HepG2 (cell line): ENCODE results near the gene TM9SF4. TPM values are rescaled to one million over a fixed set of nuclear protein-coding genes. Genes with fewer than 3 reads are reported as not detected.
A peak's percentile ranks its signal among the peaks of the same experiment; 100 is the strongest.

Experiments used
- FOSL2 ChIP-seq: sonication (generic); formaldehyde crosslinking; IDR thresholded peaks from 2 replicates; pipeline ENCODE4 v1.4.0; 2020; ENCODE audit warnings: missing genetic modification reagents
- MBNL3 ChIP-seq: fragments of 250-450 bp; sonication (Bioruptor Pico); conservative IDR thresholded peaks from 2 replicates; pipeline ENCODE4 v1.8.0; 2022; ENCODE audit warnings: mild to moderate bottlenecking, inconsistent platforms
- NBN ChIP-seq: fragments of 450-650 bp; conservative IDR thresholded peaks from 2 replicates; pipeline ENCODE4 v1.6.1; 2017
- NONO ChIP-seq, 2 experiments: fragments of 450-650 bp in 1 of 2; sonication (generic) in 1 of 2; formaldehyde crosslinking in 1 of 2; IDR thresholded peaks in 1 of 2; conservative IDR thresholded peaks in 1 of 2; 2 replicates each; pipeline versions ENCODE4 v1.6.1 to v1.8.0; 2017 to 2022; ENCODE audit warnings: mild to moderate bottlenecking in 1 of 2, missing genetic modification reagents in 1 of 2, moderate library complexity in 1 of 2
- SCMH1 ChIP-seq: sonication (generic); formaldehyde crosslinking; IDR thresholded peaks from 2 replicates; pipeline ENCODE4 v1.9.0; 2021; ENCODE audit warnings: missing genetic modification reagents, mild to moderate bottlenecking, borderline replicate concordance
- ZNF205 ChIP-seq: IDR thresholded peaks from 2 replicates; pipeline ENCODE4 v1.6.1; 2018; ENCODE audit warnings: missing biosample characterization, missing genetic modification reagents
- ZNF343 ChIP-seq: sonication (generic); formaldehyde crosslinking; IDR thresholded peaks from 2 replicates; pipeline ENCODE4 v1.4.0; 2020; ENCODE audit warnings: mild to moderate bottlenecking, missing genetic modification reagents
- ZNF451 ChIP-seq: sonication (generic); formaldehyde crosslinking; IDR thresholded peaks from 2 replicates; pipeline ENCODE4 v1.5.0; 2020; ENCODE audit warnings: mild to moderate bottlenecking, missing genetic modification reagents
- ZNF556 ChIP-seq: sonication (generic); formaldehyde crosslinking; IDR thresholded peaks from 2 replicates; pipeline ENCODE4 v1.4.0; 2020; ENCODE audit warnings: mild to moderate bottlenecking, missing genetic modification reagents, borderline replicate concordance
- ZNF614 ChIP-seq: IDR thresholded peaks from 2 replicates; pipeline ENCODE4 v1.6.1; 2018; ENCODE audit warnings: missing biosample characterization, missing genetic modification reagents, inconsistent platforms, borderline replicate concordance
- ZNF839 ChIP-seq: sonication (generic); formaldehyde crosslinking; IDR thresholded peaks from 2 replicates; pipeline ENCODE4 v1.4.0; 2020; ENCODE audit warnings: missing genetic modification reagents, mild to moderate bottlenecking, borderline replicate concordance
- polyA plus RNA-seq, 8 experiments: library from polyadenylated mRNA; depleted of rRNA in 3 of 8; stranded (reverse) in 7 of 8; unstranded in 1 of 8; fragments of >200 nt; fragmentation: Illumina TruSeq in 4 of 8; extraction: Trizol in 4 of 8; gene quantifications; 2 replicates each; pipeline versions ENCODE4 v1.2.1 to v1.2.3, GENCODE V29; 2011 to 2016; ENCODE audit warnings: low read depth in 4 of 8, missing spikeins in 1 of 8, mixed read lengths in 1 of 8; ENCODE audit not compliant: insufficient read depth in 1 of 8
- total RNA-seq, 5 experiments: library from RNA; depleted of rRNA; stranded (reverse); fragments of >200 nt; fragmentation: Illumina TruSeq; extraction: Trizol; gene quantifications; 2 replicates each; pipeline ENCODE4 v1.2.3, GENCODE V29; 2016; ENCODE audit warnings: low read depth in 1 of 5
- TF ChIP-seq, protein P1 (sequence below): sonication (generic); formaldehyde crosslinking; IDR thresholded peaks from 2 replicates; pipeline ENCODE4 v1.4.0; 2020; ENCODE audit warnings: mild to moderate bottlenecking, missing genetic modification reagents
- TF ChIP-seq, protein P2 (sequence below): sonication (generic); formaldehyde crosslinking; IDR thresholded peaks from 2 replicates; pipeline ENCODE4 v1.4.0; 2020; ENCODE audit warnings: missing genetic modification reagents
- TF ChIP-seq, protein P3 (sequence below): sonication (generic); formaldehyde crosslinking; IDR thresholded peaks from 2 replicates; pipeline ENCODE4 v1.4.0; 2020; ENCODE audit warnings: missing genetic modification reagents
- TF ChIP-seq, protein P4 (sequence below): sonication (generic); formaldehyde crosslinking; IDR thresholded peaks from 2 replicates; pipeline ENCODE4 v1.8.1; 2022; ENCODE audit warnings: mild to moderate bottlenecking, missing genetic modification reagents

Gene TM9SF4
- total and polyA plus RNA-seq, 2 of the 13 experiments (the other 11 are each of a cell fraction or from before 2014, with no cell fraction given) = 53.5 to 171 TPM

DNA sequence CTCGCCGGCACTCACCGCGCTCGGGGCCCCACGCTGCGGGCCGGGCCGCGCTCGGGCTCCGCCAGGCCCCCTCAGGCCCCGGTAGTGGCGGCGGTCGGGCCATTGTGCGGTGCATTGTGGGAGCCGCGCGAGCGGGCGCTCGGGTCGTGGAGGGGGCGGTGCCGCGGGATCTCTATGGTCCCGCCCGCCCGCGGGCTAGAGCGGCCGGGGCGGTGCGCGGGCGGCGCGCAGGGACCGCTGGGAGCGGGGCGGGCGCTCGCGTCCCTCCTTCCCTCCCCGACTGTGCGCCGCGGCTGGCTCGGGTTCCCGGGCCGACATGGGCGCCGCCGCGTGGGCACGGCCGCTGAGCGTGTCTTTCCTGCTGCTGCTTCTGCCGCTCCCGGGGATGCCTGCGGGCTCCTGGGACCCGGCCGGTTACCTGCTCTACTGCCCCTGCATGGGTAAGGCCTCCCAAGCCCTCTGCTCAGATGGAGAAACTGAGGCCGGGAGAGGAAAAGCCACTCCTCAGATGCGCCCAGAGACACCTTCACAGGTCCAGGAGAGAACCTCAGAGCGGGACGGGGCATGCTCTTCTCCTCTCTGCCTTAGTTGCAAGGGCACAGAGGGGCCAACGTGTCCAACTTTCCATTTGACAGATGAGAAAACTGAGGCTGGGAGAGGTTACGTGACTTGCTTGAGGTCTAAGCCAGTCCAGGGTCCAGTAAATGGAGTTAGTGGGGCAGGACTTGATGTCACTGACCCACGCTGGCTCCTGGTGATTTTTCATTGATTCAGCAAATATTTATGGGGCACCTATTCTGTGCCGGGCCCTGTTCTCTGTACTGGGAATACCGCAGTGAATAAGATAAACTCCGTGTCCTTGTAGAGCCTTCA, 98.3 kb downstream of the TM9SF4 start, which contains the start of the genes PLAGL2 and POFUT1 (continued):
- TF ChIP-seq FOSL2 (CRISPR knock-in tag) (peak; percentile 38), ZNF205 (CRISPR knock-in tag) (peak; percentile 21; the same call in 1 of the 2 replicates), NBN (no peak), ZNF614 (CRISPR knock-in tag) (peak; percentile 66; the same call in 1 of the 2 replicates), ZNF839 (CRISPR knock-in tag) (peak; percentile 94), ZNF556 (CRISPR knock-in tag) (peak; percentile 47; the same call in 1 of the 2 replicates), ZNF343 (CRISPR knock-in tag) (0 out of 2 replicates have a peak, but pooled peaks have one; percentile 25), NONO (IDR thresholded peaks at IDR 0.05) (no peak), NONO (CRISPR knock-in tag; conservative IDR thresholded peaks at IDR 0.05) (peak; percentile 48), MBNL3 (CRISPR knock-in tag) (no peak), ZNF451 (CRISPR knock-in tag) (peak; percentile 96), SCMH1 (CRISPR knock-in tag) (no peak)
- TF ChIP-seq, protein P1, sequence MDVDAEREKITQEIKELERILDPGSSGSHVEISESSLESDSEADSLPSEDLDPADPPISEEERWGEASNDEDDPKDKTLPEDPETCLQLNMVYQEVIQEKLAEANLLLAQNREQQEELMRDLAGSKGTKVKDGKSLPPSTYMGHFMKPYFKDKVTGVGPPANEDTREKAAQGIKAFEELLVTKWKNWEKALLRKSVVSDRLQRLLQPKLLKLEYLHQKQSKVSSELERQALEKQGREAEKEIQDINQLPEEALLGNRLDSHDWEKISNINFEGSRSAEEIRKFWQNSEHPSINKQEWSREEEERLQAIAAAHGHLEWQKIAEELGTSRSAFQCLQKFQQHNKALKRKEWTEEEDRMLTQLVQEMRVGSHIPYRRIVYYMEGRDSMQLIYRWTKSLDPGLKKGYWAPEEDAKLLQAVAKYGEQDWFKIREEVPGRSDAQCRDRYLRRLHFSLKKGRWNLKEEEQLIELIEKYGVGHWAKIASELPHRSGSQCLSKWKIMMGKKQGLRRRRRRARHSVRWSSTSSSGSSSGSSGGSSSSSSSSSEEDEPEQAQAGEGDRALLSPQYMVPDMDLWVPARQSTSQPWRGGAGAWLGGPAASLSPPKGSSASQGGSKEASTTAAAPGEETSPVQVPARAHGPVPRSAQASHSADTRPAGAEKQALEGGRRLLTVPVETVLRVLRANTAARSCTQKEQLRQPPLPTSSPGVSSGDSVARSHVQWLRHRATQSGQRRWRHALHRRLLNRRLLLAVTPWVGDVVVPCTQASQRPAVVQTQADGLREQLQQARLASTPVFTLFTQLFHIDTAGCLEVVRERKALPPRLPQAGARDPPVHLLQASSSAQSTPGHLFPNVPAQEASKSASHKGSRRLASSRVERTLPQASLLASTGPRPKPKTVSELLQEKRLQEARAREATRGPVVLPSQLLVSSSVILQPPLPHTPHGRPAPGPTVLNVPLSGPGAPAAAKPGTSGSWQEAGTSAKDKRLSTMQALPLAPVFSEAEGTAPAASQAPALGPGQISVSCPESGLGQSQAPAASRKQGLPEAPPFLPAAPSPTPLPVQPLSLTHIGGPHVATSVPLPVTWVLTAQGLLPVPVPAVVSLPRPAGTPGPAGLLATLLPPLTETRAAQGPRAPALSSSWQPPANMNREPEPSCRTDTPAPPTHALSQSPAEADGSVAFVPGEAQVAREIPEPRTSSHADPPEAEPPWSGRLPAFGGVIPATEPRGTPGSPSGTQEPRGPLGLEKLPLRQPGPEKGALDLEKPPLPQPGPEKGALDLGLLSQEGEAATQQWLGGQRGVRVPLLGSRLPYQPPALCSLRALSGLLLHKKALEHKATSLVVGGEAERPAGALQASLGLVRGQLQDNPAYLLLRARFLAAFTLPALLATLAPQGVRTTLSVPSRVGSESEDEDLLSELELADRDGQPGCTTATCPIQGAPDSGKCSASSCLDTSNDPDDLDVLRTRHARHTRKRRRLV = 0 out of 2 replicates have a peak, but pooled peaks have one; percentile 71
- TF ChIP-seq, protein P2, sequence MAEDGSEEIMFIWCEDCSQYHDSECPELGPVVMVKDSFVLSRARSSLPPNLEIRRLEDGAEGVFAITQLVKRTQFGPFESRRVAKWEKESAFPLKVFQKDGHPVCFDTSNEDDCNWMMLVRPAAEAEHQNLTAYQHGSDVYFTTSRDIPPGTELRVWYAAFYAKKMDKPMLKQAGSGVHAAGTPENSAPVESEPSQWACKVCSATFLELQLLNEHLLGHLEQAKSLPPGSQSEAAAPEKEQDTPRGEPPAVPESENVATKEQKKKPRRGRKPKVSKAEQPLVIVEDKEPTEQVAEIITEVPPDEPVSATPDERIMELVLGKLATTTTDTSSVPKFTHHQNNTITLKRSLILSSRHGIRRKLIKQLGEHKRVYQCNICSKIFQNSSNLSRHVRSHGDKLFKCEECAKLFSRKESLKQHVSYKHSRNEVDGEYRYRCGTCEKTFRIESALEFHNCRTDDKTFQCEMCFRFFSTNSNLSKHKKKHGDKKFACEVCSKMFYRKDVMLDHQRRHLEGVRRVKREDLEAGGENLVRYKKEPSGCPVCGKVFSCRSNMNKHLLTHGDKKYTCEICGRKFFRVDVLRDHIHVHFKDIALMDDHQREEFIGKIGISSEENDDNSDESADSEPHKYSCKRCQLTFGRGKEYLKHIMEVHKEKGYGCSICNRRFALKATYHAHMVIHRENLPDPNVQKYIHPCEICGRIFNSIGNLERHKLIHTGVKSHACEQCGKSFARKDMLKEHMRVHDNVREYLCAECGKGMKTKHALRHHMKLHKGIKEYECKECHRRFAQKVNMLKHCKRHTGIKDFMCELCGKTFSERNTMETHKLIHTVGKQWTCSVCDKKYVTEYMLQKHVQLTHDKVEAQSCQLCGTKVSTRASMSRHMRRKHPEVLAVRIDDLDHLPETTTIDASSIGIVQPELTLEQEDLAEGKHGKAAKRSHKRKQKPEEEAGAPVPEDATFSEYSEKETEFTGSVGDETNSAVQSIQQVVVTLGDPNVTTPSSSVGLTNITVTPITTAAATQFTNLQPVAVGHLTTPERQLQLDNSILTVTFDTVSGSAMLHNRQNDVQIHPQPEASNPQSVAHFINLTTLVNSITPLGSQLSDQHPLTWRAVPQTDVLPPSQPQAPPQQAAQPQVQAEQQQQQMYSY = peak; percentile 66
- TF ChIP-seq, protein P3, sequence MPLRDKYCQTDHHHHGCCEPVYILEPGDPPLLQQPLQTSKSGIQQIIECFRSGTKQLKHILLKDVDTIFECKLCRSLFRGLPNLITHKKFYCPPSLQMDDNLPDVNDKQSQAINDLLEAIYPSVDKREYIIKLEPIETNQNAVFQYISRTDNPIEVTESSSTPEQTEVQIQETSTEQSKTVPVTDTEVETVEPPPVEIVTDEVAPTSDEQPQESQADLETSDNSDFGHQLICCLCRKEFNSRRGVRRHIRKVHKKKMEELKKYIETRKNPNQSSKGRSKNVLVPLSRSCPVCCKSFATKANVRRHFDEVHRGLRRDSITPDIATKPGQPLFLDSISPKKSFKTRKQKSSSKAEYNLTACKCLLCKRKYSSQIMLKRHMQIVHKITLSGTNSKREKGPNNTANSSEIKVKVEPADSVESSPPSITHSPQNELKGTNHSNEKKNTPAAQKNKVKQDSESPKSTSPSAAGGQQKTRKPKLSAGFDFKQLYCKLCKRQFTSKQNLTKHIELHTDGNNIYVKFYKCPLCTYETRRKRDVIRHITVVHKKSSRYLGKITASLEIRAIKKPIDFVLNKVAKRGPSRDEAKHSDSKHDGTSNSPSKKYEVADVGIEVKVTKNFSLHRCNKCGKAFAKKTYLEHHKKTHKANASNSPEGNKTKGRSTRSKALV = peak; percentile 86
- TF ChIP-seq, protein P4, sequence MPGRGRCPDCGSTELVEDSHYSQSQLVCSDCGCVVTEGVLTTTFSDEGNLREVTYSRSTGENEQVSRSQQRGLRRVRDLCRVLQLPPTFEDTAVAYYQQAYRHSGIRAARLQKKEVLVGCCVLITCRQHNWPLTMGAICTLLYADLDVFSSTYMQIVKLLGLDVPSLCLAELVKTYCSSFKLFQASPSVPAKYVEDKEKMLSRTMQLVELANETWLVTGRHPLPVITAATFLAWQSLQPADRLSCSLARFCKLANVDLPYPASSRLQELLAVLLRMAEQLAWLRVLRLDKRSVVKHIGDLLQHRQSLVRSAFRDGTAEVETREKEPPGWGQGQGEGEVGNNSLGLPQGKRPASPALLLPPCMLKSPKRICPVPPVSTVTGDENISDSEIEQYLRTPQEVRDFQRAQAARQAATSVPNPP (CRISPR knock-in tag) = peak; percentile 69
